GM23338 (cell line): ENCODE data around the gene AFF1. TPM values are rescaled to one million over a fixed set of nuclear protein-coding genes. Genes with fewer than 3 reads are reported as not detected.

ENCODE experiments used
- ATAC-seq: fragments of 200-7000 bp; cut with Tn5 transposase; 3 replicates; pipeline ENCODE4 v1.9.1; 2020
- DNase-seq: peaks from one replicate; pipeline ENCODE4 v3.0.0-alpha.2; 2015; ENCODE audit warnings: low spot score
- H2AFZ ChIP-seq: fragments of 200-600 bp; sonication (generic); 2 replicates; pipeline ENCODE4 v1.8.0; 2016; ENCODE audit warnings: antibody characterized with exemption, mild to moderate bottlenecking, moderate library complexity
- H3F3A ChIP-seq: fragments of 200-600 bp; sonication (generic); replicated peaks from 2 replicates; pipeline ENCODE4 v1.8.0; 2017; ENCODE audit warnings: antibody characterized with exemption, mixed run types, low read depth
- H3K27ac ChIP-seq: fragments of 200-600 bp; sonication (generic); 2 replicates; pipeline ENCODE4 v1.6.1; 2016; ENCODE audit warnings: low read depth
- H3K27me3 ChIP-seq: fragments of 200-600 bp; sonication (generic); 2 replicates; pipeline ENCODE4 v1.8.0; 2016; ENCODE audit warnings: mild to moderate bottlenecking, mixed run types, moderate library complexity; ENCODE audit not compliant: insufficient read depth
- H3K36me3 ChIP-seq: fragments of 200-600 bp; sonication (generic); 2 replicates; pipeline ENCODE4 v1.8.0; 2016; ENCODE audit warnings: mild to moderate bottlenecking; ENCODE audit not compliant: insufficient read depth
- H3K4me1 ChIP-seq: fragments of 200-600 bp; sonication (generic); 2 replicates; pipeline ENCODE4 v1.8.0; 2016; ENCODE audit warnings: mild to moderate bottlenecking, moderate library complexity; ENCODE audit not compliant: insufficient read depth
- H3K4me2 ChIP-seq: fragments of 200-600 bp; sonication (generic); 2 replicates; pipeline ENCODE4 v1.7.1; 2017; ENCODE audit warnings: mixed run types
- H3K4me3 ChIP-seq: fragments of 200-600 bp; sonication (generic); 2 replicates; pipeline ENCODE4 v1.6.1; 2016; ENCODE audit warnings: mixed run types
- H3K79me2 ChIP-seq: fragments of 200-600 bp; sonication (generic); replicated peaks from 2 replicates; pipeline ENCODE4 v1.8.0; 2017; ENCODE audit warnings: mild to moderate bottlenecking; ENCODE audit not compliant: insufficient read depth
- H3K9me2 ChIP-seq: fragments of 200-600 bp; sonication (generic); 2 replicates; pipeline ENCODE4 v1.8.0; 2017; ENCODE audit not compliant: insufficient read depth
- H4K20me1 ChIP-seq: fragments of 200-600 bp; sonication (generic); replicated peaks from 2 replicates; pipeline ENCODE4 v1.8.0; 2017; ENCODE audit warnings: mild to moderate bottlenecking; ENCODE audit not compliant: insufficient read depth
- H3K27ac Mint-ChIP-seq: 2 replicates; pipeline ENCODE4 v1.8.0; 2020; ENCODE audit warnings: inconsistent platforms, mild to moderate bottlenecking, moderate library complexity, mixed read lengths
- H3K27me3 Mint-ChIP-seq: 3 replicates; pipeline ENCODE4 v1.8.0; 2022; ENCODE audit warnings: low read depth, mild to moderate bottlenecking, moderate library complexity, mixed read lengths, inconsistent platforms; ENCODE audit not compliant: insufficient read depth, poor library complexity
- H3K36me3 Mint-ChIP-seq: 3 replicates; pipeline ENCODE4 v1.8.0; 2021; ENCODE audit warnings: low read depth, mild to moderate bottlenecking, inconsistent platforms, moderate library complexity, mixed read lengths
- H3K4me1 Mint-ChIP-seq: 3 replicates; pipeline ENCODE4 v1.8.0; 2020; ENCODE audit warnings: mild to moderate bottlenecking, inconsistent platforms, mixed read lengths
- H3K4me3 Mint-ChIP-seq: 3 replicates; pipeline ENCODE4 v1.8.0; 2021; ENCODE audit warnings: moderate library complexity, mild to moderate bottlenecking, inconsistent platforms, mixed read lengths
- H3K9me3 Mint-ChIP-seq: 3 replicates; pipeline ENCODE4 v1.8.0; 2020; ENCODE audit warnings: moderate library complexity, mild to moderate bottlenecking, inconsistent platforms, mixed read lengths
- CREB1 ChIP-seq: fragments of 250-450 bp; sonication (Bioruptor Pico); IDR thresholded peaks from 2 replicates; pipeline ENCODE4 v1.5.0; 2020; ENCODE audit warnings: low read depth, mild to moderate bottlenecking, moderate library complexity
- EZH2 ChIP-seq: fragments of 200-600 bp; sonication (generic); IDR thresholded peaks from one replicate; pipeline ENCODE4 v1.8.0; 2017; ENCODE audit warnings: antibody characterized with exemption, mild to moderate bottlenecking, low read depth; ENCODE audit not compliant: unreplicated experiment
- POLR2AphosphoS5 ChIP-seq: IDR thresholded peaks from 2 replicates; pipeline ENCODE4 v1.6.1; 2016; ENCODE audit warnings: antibody characterized with exemption, low read depth
- ZNF114 ChIP-seq: fragments of 250-450 bp; sonication (Bioruptor Pico); IDR thresholded peaks from 2 replicates; pipeline ENCODE4 v1.5.0; 2020; ENCODE audit warnings: mild to moderate bottlenecking, moderate library complexity
- ZNF331 ChIP-seq: fragments of 250-450 bp; sonication (Bioruptor Pico); IDR thresholded peaks from 2 replicates; pipeline ENCODE4 v1.5.0; 2020; ENCODE audit warnings: low read depth, mild to moderate bottlenecking, moderate library complexity
- polyA plus RNA-seq: library from polyadenylated mRNA; unstranded; fragments of >200 nt; fragmentation: Nextera tagmentation; extraction: Ambion mirVana; gene quantifications from 2 replicates; pipeline ENCODE4 v1.2.1, GENCODE V29; 2016
- total RNA-seq: library from RNA; depleted of rRNA; stranded (reverse); fragments of >200 nt; shearing (Covaris generic); gene quantifications from 2 replicates; pipeline ENCODE4 v1.2.3, GENCODE V29; 2014
- TF ChIP-seq, protein P1 (sequence below), 2 experiments: fragments of 200-600 bp in 1 of 2; sonication (generic) in 1 of 2; conservative IDR thresholded peaks; 2 replicates each; pipeline versions ENCODE4 v1.5.1 to v1.6.1; 2016 to 2017; ENCODE audit warnings: antibody characterized with exemption in 2 of 2, low read depth in 2 of 2, mild to moderate bottlenecking in 2 of 2, moderate library complexity in 1 of 2
- TF ChIP-seq, protein P2 (sequence below): IDR thresholded peaks from 2 replicates; pipeline ENCODE4 v1.6.1; 2016; ENCODE audit warnings: antibody characterized with exemption
- TF ChIP-seq, protein P3 (sequence below): fragments of 250-450 bp; sonication (Bioruptor Pico); IDR thresholded peaks from 2 replicates; pipeline ENCODE4 v1.5.0; 2020; ENCODE audit warnings: mild to moderate bottlenecking, moderate library complexity

The AFF1 gene
- total and polyA plus RNA-seq, 2 experiments from 2014 or later: 42.6 to 67.2 TPM

DNA sequence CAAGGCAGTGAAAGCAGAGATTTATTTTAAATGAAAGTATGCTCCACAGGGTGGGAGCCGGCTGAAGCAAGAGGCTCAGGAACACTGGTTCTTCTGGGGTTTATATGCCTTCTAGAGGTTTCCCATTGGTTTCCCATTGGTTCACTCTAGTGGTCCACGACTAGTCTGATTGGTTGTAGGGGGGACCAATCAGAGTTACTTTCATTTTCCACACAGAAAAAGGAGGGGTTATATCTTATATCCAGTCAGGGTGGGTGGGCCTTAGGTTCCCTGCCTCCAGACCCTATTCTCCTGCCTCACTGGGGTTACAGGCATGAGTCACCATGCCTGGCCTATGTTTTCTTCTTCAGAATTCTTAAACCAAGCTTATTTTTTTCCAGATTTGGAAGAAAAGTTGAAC, 184.0 kb downstream of the AFF1 start:
- H3K4me3 Mint-ChIP-seq: no peak overlapping the region
- Histone ChIP-seq H3K4me3 (no peak overlapping the region), H2AFZ (no peak overlapping the region), H3K4me2 (no peak overlapping the region), H3K79me2 (peaks cover 13% of the 10 kb centered on the region; the same call in 1 of the 2 replicates), H3K9me2 (no peaks in the 10 kb centered on the region), H3K4me1 (peaks cover 16% of the 10 kb centered on the region), H3F3A (no peaks in the 10 kb centered on the region), H3K27me3 (no peaks in the 10 kb centered on the region), H3K36me3 (peaks cover 11% of the 10 kb centered on the region; the same call in 1 of the 2 replicates), H4K20me1 (peaks cover 11% of the 10 kb centered on the region; the same call in 1 of the 2 replicates), H3K27ac (no peak overlapping the region)
- peaks cover 50% of the 10 kb centered on the region for H3K36me3 Mint-ChIP-seq
- TF ChIP-seq, protein P1, sequence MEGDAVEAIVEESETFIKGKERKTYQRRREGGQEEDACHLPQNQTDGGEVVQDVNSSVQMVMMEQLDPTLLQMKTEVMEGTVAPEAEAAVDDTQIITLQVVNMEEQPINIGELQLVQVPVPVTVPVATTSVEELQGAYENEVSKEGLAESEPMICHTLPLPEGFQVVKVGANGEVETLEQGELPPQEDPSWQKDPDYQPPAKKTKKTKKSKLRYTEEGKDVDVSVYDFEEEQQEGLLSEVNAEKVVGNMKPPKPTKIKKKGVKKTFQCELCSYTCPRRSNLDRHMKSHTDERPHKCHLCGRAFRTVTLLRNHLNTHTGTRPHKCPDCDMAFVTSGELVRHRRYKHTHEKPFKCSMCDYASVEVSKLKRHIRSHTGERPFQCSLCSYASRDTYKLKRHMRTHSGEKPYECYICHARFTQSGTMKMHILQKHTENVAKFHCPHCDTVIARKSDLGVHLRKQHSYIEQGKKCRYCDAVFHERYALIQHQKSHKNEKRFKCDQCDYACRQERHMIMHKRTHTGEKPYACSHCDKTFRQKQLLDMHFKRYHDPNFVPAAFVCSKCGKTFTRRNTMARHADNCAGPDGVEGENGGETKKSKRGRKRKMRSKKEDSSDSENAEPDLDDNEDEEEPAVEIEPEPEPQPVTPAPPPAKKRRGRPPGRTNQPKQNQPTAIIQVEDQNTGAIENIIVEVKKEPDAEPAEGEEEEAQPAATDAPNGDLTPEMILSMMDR (conservative IDR thresholded peaks at IDR 0.05; ENCODE audit: low read depth in 2 of 2): no peak
- TF ChIP-seq CREB1 (CRISPR knock-in tag): no peak
- TF ChIP-seq POLR2AphosphoS5: no peak
- TF ChIP-seq, protein P2, sequence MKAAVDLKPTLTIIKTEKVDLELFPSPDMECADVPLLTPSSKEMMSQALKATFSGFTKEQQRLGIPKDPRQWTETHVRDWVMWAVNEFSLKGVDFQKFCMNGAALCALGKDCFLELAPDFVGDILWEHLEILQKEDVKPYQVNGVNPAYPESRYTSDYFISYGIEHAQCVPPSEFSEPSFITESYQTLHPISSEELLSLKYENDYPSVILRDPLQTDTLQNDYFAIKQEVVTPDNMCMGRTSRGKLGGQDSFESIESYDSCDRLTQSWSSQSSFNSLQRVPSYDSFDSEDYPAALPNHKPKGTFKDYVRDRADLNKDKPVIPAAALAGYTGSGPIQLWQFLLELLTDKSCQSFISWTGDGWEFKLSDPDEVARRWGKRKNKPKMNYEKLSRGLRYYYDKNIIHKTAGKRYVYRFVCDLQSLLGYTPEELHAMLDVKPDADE: no peak
- no peak for TF ChIP-seq EZH2
- TF ChIP-seq, protein P3, sequence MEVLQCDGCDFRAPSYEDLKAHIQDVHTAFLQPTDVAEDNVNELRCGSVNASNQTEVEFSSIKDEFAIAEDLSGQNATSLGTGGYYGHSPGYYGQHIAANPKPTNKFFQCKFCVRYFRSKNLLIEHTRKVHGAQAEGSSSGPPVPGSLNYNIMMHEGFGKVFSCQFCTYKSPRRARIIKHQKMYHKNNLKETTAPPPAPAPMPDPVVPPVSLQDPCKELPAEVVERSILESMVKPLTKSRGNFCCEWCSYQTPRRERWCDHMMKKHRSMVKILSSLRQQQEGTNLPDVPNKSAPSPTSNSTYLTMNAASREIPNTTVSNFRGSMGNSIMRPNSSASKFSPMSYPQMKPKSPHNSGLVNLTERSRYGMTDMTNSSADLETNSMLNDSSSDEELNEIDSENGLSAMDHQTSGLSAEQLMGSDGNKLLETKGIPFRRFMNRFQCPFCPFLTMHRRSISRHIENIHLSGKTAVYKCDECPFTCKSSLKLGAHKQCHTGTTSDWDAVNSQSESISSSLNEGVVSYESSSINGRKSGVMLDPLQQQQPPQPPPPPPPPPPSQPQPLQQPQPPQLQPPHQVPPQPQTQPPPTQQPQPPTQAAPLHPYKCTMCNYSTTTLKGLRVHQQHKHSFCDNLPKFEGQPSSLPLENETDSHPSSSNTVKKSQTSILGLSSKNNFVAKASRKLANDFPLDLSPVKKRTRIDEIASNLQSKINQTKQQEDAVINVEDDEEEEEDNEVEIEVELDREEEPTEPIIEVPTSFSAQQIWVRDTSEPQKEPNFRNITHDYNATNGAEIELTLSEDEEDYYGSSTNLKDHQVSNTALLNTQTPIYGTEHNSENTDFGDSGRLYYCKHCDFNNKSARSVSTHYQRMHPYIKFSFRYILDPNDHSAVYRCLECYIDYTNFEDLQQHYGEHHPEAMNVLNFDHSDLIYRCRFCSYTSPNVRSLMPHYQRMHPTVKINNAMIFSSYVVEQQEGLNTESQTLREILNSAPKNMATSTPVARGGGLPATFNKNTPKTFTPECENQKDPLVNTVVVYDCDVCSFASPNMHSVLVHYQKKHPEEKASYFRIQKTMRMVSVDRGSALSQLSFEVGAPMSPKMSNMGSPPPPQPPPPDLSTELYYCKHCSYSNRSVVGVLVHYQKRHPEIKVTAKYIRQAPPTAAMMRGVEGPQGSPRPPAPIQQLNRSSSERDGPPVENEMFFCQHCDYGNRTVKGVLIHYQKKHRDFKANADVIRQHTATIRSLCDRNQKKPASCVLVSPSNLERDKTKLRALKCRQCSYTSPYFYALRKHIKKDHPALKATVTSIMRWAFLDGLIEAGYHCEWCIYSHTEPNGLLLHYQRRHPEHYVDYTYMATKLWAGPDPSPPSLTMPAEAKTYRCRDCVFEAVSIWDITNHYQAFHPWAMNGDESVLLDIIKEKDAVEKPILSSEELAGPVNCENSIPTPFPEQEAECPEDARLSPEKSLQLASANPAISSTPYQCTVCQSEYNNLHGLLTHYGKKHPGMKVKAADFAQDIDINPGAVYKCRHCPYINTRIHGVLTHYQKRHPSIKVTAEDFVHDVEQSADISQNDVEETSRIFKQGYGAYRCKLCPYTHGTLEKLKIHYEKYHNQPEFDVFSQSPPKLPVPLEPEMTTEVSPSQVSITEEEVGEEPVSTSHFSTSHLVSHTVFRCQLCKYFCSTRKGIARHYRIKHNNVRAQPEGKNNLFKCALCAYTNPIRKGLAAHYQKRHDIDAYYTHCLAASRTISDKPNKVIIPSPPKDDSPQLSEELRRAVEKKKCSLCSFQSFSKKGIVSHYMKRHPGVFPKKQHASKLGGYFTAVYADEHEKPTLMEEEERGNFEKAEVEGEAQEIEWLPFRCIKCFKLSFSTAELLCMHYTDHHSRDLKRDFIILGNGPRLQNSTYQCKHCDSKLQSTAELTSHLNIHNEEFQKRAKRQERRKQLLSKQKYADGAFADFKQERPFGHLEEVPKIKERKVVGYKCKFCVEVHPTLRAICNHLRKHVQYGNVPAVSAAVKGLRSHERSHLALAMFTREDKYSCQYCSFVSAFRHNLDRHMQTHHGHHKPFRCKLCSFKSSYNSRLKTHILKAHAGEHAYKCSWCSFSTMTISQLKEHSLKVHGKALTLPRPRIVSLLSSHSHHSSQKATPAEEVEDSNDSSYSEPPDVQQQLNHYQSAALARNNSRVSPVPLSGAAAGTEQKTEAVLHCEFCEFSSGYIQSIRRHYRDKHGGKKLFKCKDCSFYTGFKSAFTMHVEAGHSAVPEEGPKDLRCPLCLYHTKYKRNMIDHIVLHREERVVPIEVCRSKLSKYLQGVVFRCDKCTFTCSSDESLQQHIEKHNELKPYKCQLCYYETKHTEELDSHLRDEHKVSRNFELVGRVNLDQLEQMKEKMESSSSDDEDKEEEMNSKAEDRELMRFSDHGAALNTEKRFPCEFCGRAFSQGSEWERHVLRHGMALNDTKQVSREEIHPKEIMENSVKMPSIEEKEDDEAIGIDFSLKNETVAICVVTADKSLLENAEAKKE (CRISPR knock-in tag): no peak
- TF ChIP-seq ZNF114 (CRISPR knock-in tag): no peak
- no peak for TF ChIP-seq ZNF331 (CRISPR knock-in tag)
- ATAC-seq (peak; percentile 43), DNase-seq (peak; percentile 44)
- peaks cover 26% of the 10 kb centered on the region for H3K4me1 Mint-ChIP-seq
- H3K27me3 Mint-ChIP-seq: peaks cover 7% of the 10 kb centered on the region
- H3K9me3 Mint-ChIP-seq: no peaks in the 10 kb centered on the region
- H3K27ac Mint-ChIP-seq: no peak overlapping the region
